GM20000 (cell line): ENCODE data around the gene DLG4.

Experiments used
- DNase-seq: peaks from one replicate; pipeline ENCODE4 v3.0.0; 2012; ENCODE audit warnings: low spot score
- CTCF ChIP-seq: IDR thresholded peaks from 2 replicates; pipeline ENCODE4 v1.5.1; 2012; ENCODE audit warnings: mild to moderate bottlenecking, control low read depth; ENCODE audit errors: extremely low read depth, missing control alignments

The DLG4 gene

GRCh38 chr17:7260651-7261378 lies 41.2 kb upstream of the DLG4 start:
- DNase-seq: peak; percentile 71
- TF ChIP-seq CTCF: no peak

- no peak for TF ChIP-seq CTCF
- no peak for DNase-seq
Measured at GRCh38 chr17:7260151-7260550, 40.5 kb upstream of the DLG4 start.

GRCh38 chr17:7259555-7259889 lies 39.9 kb upstream of the DLG4 start:
- TF ChIP-seq CTCF: no peak

DNA sequence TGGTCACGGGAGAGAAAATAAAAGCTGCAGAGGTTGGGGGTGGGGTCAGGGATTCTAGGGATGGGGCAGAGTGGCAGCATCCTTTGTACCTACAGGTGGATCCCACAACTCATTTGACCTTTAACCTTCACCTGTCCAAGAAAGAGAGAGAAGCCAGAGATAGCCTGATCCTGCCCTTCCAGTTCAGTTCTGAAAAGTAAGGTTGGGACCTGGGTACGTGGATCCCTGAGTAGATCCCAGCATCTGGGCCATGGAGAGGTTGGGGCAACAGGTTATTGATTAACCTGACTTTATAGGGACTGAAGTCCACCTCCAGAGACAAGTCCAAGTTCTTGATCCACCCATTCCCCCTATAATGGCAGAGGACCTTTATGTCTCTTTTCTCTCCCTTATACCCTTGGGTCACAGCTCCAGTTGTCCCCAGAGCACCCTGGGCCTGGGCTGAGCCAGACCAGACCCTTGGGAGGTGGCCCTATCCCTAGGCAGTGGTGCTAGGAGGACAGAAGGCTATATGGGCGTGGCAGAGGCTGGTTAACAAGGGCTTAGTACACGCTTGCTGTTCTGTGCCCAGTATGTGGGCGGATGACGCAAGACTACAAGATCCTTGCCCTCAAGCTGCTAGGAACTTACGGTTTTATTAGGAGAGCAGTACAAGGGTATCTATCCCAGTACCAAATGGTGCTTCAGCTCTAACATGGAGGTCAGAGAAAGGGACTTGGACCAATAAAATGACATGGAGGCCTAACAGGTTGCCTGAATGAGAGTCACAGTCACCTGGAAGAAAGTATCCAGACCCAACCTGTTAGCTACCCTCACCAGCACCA lies 39.3 kb upstream of the DLG4 start:
- DNase-seq: no peak
- no peak for TF ChIP-seq CTCF

More at GRCh38 chr17:7259555-7259889, 39.9 kb upstream of the DLG4 start:
- DNase-seq: no peak

DNA sequence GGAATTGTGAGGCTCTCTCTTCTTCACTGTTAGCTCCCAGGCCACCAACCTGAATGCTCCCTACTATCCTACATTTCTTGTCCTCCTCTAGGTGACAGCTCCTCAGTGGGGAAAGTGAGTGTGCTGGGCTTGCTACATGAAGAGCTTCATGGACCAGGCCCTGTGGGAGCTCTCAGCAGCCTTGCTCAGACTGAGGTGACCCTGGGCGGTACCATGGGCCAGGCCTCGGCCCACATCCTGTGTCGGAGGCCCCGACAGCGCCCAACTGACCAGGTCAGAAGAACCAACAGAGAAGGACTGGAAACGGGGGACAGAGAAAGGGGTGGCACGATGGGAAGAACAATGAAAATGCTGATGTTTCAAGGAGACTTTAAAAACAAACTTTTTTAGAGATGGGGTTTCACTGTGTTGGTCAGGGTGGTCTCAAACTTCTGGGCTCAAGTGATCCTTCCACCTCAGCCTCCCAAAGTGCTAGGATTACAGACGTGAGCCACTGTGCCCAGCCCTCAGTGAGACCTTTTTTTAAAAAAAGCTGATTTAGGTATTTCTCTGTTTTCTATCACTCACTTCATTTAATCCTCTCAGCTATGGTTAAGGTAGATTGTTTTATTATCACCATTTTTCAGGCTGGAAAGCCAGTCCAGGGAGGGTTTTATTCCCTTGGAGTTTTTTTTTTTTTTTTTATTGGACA lies 37.3 kb upstream of the DLG4 start:
- no peak for TF ChIP-seq CTCF
- DNase-seq: no peak

DNA sequence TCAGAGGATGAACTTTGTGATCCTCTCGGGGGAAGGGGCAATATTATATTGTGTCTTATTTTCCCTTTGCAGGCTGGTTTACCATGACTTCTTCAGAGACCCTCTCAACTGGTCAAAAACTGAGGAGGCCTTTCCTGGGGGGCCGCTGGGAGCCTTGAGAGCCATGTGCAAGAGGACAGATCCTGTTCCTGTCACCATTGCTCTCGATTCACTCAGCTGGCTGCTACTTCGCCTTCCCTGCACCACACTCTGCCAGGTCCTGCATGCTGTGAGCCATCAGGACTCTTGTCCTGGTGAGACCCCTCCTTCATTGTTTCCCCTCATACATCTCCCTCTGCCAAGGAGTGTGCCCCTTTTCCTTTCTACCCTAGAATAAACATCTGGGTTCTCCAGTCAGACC lies 34.9 kb upstream of the DLG4 start:
- no peak for DNase-seq
- TF ChIP-seq CTCF: no peak

DNA sequence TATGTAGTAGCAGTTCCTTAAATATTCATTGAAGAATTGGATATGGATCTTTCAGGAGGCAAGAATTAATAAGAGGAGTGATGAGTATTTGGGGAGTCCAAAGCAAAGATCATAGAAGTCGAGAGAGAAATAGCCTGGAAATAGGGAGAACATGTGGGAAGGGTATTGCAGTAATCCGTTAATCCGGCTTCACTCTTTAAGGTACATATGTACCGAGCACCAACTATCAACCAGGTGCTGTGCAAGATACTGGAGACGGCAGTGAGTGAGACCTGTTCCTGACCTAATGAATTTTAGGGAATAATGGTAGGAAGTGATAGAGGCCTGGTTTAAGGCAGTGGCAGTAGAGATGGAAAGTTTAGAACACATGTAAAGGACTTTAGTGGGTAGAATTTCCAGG lies 33.4 kb upstream of the DLG4 start:
- no peak for TF ChIP-seq CTCF
- no peak for DNase-seq
